H1 (cell line): ENCODE data around the gene MMD. TPM values are rescaled to one million over a fixed set of nuclear protein-coding genes. Genes with fewer than 3 reads are reported as not detected.

ENCODE experiments used
- BCL11A ChIP-seq, 2 experiments: IDR thresholded peaks; one replicate each; pipeline ENCODE4 v1.6.1; 2011; ENCODE audit warnings: low read depth in 2 of 2, low read length in 2 of 2, mild to moderate bottlenecking in 2 of 2
- CHD2 ChIP-seq: IDR thresholded peaks from 2 replicates; pipeline ENCODE4 v1.6.1; 2012; ENCODE audit warnings: low read length, improper control_type of control experiment
- EGR1 ChIP-seq: IDR thresholded peaks from 2 replicates; pipeline ENCODE4 v1.6.1; 2011; ENCODE audit warnings: low read depth, low read length, borderline replicate concordance
- JUND ChIP-seq: IDR thresholded peaks from 2 replicates; pipeline ENCODE4 v1.6.1; 2011; ENCODE audit warnings: mild to moderate bottlenecking, improper control_type of control experiment, low read length
- KDM5A ChIP-seq: fragments of 200-600 bp; IDR thresholded peaks from 2 replicates; pipeline ENCODE4 v1.7.1; 2012; ENCODE audit warnings: mild to moderate bottlenecking, low read length, inconsistent platforms, mixed read lengths
- NRF1 ChIP-seq: IDR thresholded peaks from 2 replicates; pipeline ENCODE4 v1.6.1; 2011; ENCODE audit warnings: mild to moderate bottlenecking, low read depth, low read length, improper control_type of control experiment
- RBBP5 ChIP-seq: IDR thresholded peaks from 2 replicates; pipeline ENCODE4 v1.7.1; 2012; ENCODE audit warnings: low read depth, mild to moderate bottlenecking, inconsistent platforms, low read length, moderate library complexity, borderline replicate concordance
- RXRA ChIP-seq: IDR thresholded peaks from 2 replicates; pipeline ENCODE4 v1.6.1; 2011; ENCODE audit warnings: low read depth, mild to moderate bottlenecking, low read length, moderate library complexity; ENCODE audit not compliant: insufficient read depth
- SAP30 ChIP-seq: fragments of 300-600 bp; sonication (generic); IDR thresholded peaks from 2 replicates; pipeline ENCODE4 v1.7.1; 2012; ENCODE audit warnings: low read length, moderate library complexity, mild to moderate bottlenecking, inconsistent platforms; ENCODE audit not compliant: insufficient read depth, insufficient replicate concordance
- SUZ12 ChIP-seq: fragments of 200-600 bp; sonication (generic); IDR thresholded peaks from 2 replicates; pipeline ENCODE4 v1.6.1; 2012; ENCODE audit warnings: mild to moderate bottlenecking, inconsistent platforms, low read length, moderate library complexity, mixed read lengths
- ZNF274 ChIP-seq: IDR thresholded peaks from 2 replicates; pipeline ENCODE4 v1.7.0; 2012; ENCODE audit warnings: low read length, borderline replicate concordance; ENCODE audit errors: extremely low read depth
- polyA plus RNA-seq, 7 experiments: library from polyadenylated mRNA; depleted of rRNA in 3 of 7; stranded (reverse) in 5 of 7; unstranded in 2 of 7; fragments of >200 nt in 5 of 7; fragments of 200-250 nt in 2 of 7; gene quantifications; 1 replicate in 5 of 7; 2 replicates in 1 of 7; 4 replicates in 1 of 7; pipeline versions ENCODE4 v1.2.1 to v1.2.3, GENCODE V29; 2011 to 2013; ENCODE audit warnings: missing spikeins in 2 of 7, mixed read lengths in 2 of 7
- total RNA-seq: library from RNA; stranded (reverse); fragmentation: NEBNext Ultra II Directional; extraction: Animal tissue kit (Norgen Biotek cat#: 25700); gene quantifications from 2 replicates; pipeline ENCODE4 v1.2.1, GENCODE V29; 2021
- TF ChIP-seq, protein P1 (sequence below): fragments of 300-600 bp; sonication (generic); IDR thresholded peaks from 2 replicates; pipeline ENCODE4 v1.7.1; 2012; ENCODE audit warnings: low read length, moderate library complexity, mild to moderate bottlenecking, inconsistent platforms; ENCODE audit not compliant: insufficient replicate concordance

The MMD gene
- total and polyA plus RNA-seq, 2 of the 8 experiments (the other 6 are each of a cell fraction or from before 2014, with no cell fraction given) = 28.2 to 37.8 TPM

DNA sequence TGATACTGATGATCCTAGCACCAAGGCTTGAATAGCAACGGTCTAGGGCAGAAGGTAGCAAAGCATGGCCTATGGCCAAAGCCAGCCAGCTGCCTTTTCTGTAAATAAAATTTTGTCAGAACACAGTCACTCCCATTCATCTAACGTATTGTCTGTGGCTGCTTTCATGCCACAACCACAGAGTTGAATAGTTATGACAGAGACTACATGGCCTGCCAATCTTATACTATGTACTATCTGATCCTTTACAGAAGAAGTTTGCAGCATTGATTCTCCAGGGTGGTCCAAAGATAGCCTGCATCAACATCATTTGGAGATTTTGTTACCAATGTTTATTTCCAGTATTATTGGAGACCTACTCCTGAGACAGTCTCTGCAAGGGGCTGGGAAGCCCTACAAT lies 19.9 kb upstream of the MMD start (continued):
- TF ChIP-seq, protein P1, sequence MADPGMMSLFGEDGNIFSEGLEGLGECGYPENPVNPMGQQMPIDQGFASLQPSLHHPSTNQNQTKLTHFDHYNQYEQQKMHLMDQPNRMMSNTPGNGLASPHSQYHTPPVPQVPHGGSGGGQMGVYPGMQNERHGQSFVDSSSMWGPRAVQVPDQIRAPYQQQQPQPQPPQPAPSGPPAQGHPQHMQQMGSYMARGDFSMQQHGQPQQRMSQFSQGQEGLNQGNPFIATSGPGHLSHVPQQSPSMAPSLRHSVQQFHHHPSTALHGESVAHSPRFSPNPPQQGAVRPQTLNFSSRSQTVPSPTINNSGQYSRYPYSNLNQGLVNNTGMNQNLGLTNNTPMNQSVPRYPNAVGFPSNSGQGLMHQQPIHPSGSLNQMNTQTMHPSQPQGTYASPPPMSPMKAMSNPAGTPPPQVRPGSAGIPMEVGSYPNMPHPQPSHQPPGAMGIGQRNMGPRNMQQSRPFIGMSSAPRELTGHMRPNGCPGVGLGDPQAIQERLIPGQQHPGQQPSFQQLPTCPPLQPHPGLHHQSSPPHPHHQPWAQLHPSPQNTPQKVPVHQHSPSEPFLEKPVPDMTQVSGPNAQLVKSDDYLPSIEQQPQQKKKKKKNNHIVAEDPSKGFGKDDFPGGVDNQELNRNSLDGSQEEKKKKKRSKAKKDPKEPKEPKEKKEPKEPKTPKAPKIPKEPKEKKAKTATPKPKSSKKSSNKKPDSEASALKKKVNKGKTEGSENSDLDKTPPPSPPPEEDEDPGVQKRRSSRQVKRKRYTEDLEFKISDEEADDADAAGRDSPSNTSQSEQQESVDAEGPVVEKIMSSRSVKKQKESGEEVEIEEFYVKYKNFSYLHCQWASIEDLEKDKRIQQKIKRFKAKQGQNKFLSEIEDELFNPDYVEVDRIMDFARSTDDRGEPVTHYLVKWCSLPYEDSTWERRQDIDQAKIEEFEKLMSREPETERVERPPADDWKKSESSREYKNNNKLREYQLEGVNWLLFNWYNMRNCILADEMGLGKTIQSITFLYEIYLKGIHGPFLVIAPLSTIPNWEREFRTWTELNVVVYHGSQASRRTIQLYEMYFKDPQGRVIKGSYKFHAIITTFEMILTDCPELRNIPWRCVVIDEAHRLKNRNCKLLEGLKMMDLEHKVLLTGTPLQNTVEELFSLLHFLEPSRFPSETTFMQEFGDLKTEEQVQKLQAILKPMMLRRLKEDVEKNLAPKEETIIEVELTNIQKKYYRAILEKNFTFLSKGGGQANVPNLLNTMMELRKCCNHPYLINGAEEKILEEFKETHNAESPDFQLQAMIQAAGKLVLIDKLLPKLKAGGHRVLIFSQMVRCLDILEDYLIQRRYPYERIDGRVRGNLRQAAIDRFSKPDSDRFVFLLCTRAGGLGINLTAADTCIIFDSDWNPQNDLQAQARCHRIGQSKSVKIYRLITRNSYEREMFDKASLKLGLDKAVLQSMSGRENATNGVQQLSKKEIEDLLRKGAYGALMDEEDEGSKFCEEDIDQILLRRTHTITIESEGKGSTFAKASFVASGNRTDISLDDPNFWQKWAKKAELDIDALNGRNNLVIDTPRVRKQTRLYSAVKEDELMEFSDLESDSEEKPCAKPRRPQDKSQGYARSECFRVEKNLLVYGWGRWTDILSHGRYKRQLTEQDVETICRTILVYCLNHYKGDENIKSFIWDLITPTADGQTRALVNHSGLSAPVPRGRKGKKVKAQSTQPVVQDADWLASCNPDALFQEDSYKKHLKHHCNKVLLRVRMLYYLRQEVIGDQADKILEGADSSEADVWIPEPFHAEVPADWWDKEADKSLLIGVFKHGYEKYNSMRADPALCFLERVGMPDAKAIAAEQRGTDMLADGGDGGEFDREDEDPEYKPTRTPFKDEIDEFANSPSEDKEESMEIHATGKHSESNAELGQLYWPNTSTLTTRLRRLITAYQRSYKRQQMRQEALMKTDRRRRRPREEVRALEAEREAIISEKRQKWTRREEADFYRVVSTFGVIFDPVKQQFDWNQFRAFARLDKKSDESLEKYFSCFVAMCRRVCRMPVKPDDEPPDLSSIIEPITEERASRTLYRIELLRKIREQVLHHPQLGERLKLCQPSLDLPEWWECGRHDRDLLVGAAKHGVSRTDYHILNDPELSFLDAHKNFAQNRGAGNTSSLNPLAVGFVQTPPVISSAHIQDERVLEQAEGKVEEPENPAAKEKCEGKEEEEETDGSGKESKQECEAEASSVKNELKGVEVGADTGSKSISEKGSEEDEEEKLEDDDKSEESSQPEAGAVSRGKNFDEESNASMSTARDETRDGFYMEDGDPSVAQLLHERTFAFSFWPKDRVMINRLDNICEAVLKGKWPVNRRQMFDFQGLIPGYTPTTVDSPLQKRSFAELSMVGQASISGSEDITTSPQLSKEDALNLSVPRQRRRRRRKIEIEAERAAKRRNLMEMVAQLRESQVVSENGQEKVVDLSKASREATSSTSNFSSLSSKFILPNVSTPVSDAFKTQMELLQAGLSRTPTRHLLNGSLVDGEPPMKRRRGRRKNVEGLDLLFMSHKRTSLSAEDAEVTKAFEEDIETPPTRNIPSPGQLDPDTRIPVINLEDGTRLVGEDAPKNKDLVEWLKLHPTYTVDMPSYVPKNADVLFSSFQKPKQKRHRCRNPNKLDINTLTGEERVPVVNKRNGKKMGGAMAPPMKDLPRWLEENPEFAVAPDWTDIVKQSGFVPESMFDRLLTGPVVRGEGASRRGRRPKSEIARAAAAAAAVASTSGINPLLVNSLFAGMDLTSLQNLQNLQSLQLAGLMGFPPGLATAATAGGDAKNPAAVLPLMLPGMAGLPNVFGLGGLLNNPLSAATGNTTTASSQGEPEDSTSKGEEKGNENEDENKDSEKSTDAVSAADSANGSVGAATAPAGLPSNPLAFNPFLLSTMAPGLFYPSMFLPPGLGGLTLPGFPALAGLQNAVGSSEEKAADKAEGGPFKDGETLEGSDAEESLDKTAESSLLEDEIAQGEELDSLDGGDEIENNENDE = no peak
- no peak for TF ChIP-seq JUND
- TF ChIP-seq SAP30 = no peak
- TF ChIP-seq BCL11A (IDR thresholded peaks at IDR 0.05; ENCODE audit: low read depth in 2 of 2, low read length in 2 of 2) = no peak
- TF ChIP-seq NRF1 = no peak
- TF ChIP-seq RBBP5 = no peak
- TF ChIP-seq CHD2 = no peak
- TF ChIP-seq SUZ12 = no peak
- no peak for TF ChIP-seq ZNF274
- no peak for TF ChIP-seq KDM5A
- TF ChIP-seq EGR1 = no peak
- TF ChIP-seq RXRA = no peak
